ENCODE data around the gene OR6K2.
"Not testable (repeated sequence)": the region's sequence is repeated elsewhere in the genome, so short reads cannot be mapped to it uniquely, and the experiment has no call there.

DNA sequence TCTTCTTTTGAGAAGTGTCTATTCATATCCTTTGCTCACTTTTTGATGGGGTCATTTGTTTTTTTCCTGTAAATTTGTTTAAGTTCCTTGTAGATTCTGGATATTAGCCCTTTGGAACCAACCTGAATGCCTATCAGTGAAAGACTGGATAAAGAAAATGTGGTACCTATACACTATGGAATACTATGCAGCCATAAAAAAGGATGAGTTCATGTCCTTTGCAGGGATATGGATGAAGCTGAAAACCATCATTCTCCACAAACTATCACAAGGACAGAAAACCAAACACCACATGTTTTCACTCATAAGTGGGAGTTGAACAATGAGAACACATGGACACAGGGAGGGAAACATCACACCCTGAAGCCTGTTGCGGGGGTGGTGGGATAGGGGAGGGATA lies 12.1 kb downstream of the OR6K2 start:
- TF ChIP-seq, protein P1, sequence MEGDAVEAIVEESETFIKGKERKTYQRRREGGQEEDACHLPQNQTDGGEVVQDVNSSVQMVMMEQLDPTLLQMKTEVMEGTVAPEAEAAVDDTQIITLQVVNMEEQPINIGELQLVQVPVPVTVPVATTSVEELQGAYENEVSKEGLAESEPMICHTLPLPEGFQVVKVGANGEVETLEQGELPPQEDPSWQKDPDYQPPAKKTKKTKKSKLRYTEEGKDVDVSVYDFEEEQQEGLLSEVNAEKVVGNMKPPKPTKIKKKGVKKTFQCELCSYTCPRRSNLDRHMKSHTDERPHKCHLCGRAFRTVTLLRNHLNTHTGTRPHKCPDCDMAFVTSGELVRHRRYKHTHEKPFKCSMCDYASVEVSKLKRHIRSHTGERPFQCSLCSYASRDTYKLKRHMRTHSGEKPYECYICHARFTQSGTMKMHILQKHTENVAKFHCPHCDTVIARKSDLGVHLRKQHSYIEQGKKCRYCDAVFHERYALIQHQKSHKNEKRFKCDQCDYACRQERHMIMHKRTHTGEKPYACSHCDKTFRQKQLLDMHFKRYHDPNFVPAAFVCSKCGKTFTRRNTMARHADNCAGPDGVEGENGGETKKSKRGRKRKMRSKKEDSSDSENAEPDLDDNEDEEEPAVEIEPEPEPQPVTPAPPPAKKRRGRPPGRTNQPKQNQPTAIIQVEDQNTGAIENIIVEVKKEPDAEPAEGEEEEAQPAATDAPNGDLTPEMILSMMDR (IDR thresholded peaks at IDR 0.05), result not testable (repeated sequence)
- TF ChIP-seq POLR2A (IDR thresholded peaks at IDR 0.05), result not testable (repeated sequence)
